Epithelial cell of proximal tubule (primary cell): ENCODE data around the gene CSF1. TPM values are rescaled to one million over a fixed set of nuclear protein-coding genes. Genes with fewer than 3 reads are reported as not detected.

ENCODE experiments used
- DNase-seq: peaks from one replicate; pipeline ENCODE4 v3.0.0-alpha.2; 2011; ENCODE audit warnings: low read depth
- H3K4me3 ChIP-seq: 2 replicates; pipeline ENCODE4 v1.5.1; 2011; ENCODE audit warnings: low read depth, mild to moderate bottlenecking, low read length
- total RNA-seq: library from RNA; depleted of rRNA; stranded (reverse); fragments of >200 nt; gene quantifications from 2 replicates; pipeline ENCODE4 v1.2.3, GENCODE V29; 2015
- TF ChIP-seq, protein P1 (sequence below): conservative IDR thresholded peaks from 2 replicates; pipeline ENCODE4 v1.5.1; 2012; ENCODE audit warnings: low read depth, mild to moderate bottlenecking, low read length

Gene CSF1
- total RNA-seq, 1 donor from 2014 or later: 20.1 TPM

DNA sequence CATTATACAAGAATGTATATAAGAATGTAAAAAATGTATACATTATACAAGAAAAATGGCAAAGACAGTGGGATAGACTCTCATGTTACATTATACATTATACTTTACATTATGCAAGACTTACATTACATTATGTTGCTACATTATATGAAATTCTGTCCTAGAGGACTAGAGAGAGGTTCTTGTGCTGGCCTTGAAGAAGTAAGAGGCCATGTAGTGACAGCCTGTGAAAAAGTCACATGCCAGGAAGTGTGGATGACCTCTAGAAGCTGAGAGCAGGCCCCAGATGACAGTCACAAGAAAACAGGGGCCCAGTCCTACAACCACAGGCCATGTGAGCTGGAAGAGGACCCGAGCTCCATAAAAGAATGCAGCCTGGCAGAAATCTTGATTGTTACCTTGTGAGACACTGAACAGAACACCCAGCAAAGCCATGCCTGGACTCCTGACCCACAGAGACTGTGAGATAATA lies 43.4 kb downstream of the CSF1 start:
- no peak for DNase-seq
- TF ChIP-seq, protein P1, sequence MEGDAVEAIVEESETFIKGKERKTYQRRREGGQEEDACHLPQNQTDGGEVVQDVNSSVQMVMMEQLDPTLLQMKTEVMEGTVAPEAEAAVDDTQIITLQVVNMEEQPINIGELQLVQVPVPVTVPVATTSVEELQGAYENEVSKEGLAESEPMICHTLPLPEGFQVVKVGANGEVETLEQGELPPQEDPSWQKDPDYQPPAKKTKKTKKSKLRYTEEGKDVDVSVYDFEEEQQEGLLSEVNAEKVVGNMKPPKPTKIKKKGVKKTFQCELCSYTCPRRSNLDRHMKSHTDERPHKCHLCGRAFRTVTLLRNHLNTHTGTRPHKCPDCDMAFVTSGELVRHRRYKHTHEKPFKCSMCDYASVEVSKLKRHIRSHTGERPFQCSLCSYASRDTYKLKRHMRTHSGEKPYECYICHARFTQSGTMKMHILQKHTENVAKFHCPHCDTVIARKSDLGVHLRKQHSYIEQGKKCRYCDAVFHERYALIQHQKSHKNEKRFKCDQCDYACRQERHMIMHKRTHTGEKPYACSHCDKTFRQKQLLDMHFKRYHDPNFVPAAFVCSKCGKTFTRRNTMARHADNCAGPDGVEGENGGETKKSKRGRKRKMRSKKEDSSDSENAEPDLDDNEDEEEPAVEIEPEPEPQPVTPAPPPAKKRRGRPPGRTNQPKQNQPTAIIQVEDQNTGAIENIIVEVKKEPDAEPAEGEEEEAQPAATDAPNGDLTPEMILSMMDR: no peak

DNA sequence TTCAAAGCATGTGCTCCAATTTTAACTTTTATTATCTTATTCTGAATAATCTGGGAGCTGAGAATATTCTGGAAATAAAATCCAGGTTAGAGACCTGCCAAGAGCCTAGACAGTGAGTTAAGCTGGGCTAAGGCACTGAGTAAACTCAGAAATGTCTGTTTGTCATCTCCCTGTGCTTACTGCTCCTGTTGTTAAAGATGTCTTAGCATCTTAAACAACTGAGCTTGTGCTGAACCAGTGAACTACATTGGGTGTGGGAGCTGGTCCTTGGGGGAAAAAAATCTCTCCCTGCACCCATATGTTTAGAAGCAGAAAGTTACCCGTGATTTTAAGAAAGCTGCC lies 49.0 kb downstream of the CSF1 start:
- H3K4me3 ChIP-seq: no peak overlapping the region
- DNase-seq: no peak
- TF ChIP-seq, protein P1: no peak

More for the DNA sequence above, 43.4 kb downstream of the CSF1 start:
- H3K4me3 ChIP-seq: no peak overlapping the region

DNA sequence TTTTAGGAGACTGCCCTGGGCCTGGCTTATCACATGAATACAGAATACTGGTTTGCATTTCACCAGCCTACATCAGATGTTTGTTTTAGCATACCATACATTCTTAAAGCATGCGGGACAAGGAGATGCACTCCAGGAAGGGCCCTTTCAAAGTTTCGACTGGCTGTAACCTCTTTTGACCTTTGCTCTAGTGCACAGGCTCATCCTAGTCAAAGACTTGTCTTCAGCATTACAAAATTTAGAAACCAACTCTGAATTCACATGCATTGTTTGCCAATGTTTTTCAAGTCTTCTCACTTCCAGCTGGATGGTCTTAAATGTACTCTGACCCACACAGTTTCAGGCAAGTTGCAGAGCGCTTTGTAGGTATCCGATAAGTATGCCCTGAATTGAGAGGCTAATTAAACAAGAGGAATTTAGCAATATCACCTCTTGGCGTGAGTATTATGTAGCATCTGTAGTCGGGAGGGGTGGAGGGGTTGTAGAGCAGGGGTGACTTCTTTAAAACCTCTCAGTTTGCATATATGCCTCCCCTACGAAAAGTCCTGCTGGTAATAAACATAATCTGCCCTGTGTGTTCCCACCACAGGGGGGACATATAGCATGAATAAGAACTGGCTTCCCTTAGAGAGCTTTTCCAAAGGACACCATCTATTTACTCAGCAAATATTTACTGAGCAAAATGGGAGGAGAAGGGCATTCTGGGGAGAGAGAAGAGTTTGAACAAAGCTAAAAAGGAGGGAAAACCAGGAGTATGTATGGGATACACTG lies 49.5 kb downstream of the CSF1 start:
- TF ChIP-seq, protein P1: peak; percentile 5
- peak; percentile 52 for DNase-seq
- no peak overlapping the region for H3K4me3 ChIP-seq

DNA sequence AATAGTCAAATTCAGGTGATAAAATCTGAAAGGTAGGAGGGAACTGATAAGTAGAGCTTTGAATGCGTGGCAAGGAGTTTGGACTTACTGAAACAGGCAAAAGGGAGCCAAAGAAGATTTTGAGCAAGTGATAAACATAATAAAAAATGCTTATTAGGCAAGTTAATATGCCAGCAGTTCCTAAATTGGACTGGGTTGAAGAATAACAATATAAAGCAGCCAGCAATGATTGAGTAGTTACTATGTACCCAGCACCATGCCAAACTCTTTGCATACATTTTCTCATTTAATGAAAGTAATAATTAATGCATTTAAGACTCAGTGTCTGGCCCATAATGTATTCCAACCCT lies 50.1 kb downstream of the CSF1 start:
- DNase-seq: no peak
- TF ChIP-seq, protein P1: peak; percentile 1
- no peak overlapping the region for H3K4me3 ChIP-seq

DNA sequence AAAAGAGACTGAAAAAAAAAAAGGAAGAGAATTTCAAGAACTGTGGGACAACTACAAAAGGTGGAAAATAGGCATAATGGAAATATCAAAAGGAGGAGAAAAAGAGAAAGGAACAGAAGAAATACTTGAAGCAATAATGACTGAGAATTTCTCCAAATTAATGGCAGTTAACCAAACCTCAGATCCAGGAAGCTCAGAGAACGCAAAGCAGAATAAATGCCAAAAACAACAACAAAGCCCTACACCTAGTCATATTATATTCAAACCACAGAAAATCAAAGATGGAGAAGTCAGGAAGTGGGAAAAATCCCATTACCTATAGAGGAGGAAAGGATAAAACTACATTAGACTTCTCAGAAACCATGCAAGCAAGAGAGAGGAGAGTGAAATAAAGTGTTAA lies 53.2 kb downstream of the CSF1 start:
- H3K4me3 ChIP-seq: no peak overlapping the region
- no peak for DNase-seq
- TF ChIP-seq, protein P1: no peak

DNA sequence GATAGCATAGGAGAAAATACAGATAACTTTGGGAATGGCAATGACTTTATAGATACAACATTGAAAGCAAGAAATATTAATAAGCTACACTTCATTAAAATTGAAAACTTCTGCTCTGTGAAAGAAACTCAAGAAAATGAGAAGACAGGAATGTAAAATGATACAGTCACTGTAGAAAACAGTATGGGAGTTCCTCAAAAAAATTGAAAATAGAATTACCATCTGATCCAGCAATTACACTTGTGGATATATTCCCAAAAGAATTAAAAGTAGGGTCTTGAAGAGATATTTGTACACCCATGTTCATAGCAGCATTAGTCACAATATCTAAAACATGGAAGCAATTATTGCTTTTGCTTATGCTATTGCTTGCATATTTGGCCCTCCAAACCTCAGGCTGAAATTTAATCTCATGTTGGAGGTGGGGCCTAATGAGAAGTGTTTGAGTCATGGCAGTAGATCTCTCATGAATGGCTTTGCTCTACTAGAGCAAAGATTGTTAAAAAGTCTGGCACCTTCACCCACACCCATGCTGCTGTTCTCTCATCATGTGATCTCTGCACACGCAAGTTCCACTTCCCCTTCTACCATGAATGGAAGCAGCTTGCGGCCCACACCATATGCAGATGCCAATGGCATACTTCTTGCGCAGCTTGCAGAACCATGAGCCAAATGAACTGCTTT lies 58.6 kb downstream of the CSF1 start:
- no peak for DNase-seq
- TF ChIP-seq, protein P1: no peak
- no peak overlapping the region for H3K4me3 ChIP-seq

DNA sequence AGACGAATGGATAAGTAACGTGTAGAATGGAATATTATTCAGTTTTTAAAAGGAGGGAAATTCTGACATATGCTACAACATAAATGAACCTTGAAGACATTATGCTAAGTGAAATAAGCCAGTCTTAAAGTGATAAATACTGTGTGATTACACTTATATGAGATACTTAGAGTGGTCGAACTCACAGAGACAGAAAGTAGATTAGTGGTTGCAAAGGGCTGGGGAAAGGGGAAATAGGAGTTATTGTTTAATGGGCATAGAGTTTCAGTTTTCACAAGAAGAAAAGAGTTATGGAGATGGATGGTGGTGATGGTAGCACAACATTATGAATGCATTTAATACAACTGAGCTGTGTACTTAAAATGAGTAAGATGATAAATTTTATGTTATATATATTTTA lies 59.3 kb downstream of the CSF1 start:
- TF ChIP-seq, protein P1: no peak
- no peak for DNase-seq

More for the DNA sequence above, 59.3 kb downstream of the CSF1 start:
- no peak overlapping the region for H3K4me3 ChIP-seq
